Measurements from ENCODE around the gene MGAT4C. TPM values are rescaled to one million over a fixed set of nuclear protein-coding genes. Genes with fewer than 3 reads are reported as not detected.

The MGAT4C gene
- total and polyA plus RNA-seq, 11 donors = 0.13 to 15.5 (median 4.6) TPM

DNA sequence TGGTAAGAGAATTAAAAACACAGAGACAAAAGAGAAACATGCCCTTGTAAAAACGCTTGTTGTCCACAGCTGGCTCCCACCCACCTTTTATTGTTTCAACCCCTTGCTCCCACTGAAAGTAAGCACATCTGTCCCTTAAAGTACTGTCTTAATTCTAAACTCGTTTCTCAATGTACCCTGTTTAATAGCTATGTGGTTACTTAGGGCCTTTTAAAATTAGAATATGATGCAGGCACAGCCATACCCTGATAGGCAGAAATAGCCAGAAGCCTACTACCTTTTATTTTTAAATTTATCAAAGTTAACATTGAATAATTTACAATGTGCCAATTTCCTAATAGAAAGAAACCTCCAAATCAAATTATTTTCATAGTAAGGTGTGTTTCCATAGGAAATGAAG is 4.0 kb upstream of the MGAT4C start:
- intact Hi-C loops (cut with DNase I) = loop anchor here in 1 of 10 donors (10.0 kb wide), 1 partner anchor 665 kb away; no protein-coding TSS in a partner anchor
- TF ChIP-seq POLR2A (IDR thresholded peaks at IDR 0.05) (no peak), CTCF (IDR thresholded peaks at IDR 0.05) (no peak)
- no peak for DNase-seq
- Histone ChIP-seq H3K36me3 (no peaks in the 10 kb centered on the region), H3K27ac (no peak overlapping the region), H3K4me1 (peaks cover 0 to 8% (median 0%) of the 10 kb centered on the region in 12 donors), H3K4me3 (no peak overlapping the region), H3K27me3 (no peaks in the 10 kb centered on the region), H3K9me3 (no peaks in the 10 kb centered on the region)
- WGBS, 4 donors = 39 to 46% (median 43%) methylated on average over 2 of the region's 2 CpGs
- ATAC-seq = peak in 2 of 4 donors; percentile 43 to 59

DNA sequence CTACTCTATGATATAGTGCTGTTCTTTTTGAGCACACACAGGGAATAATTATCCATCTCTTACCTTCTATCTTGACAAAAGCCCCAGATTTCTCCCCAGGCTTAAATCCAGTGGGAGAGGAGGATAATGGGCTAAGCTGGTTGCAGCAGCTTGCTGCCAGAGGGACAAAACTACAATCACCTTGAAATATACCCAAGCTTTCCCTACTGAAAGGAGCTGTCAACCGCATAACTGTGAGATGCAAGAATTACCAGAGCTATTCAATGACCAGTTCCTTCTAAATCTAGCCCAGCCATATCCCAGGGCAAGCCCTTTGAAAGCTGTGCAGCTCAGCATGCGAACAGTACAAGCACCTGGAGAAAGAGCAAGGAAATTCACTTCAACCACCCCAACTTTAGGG is 943 bp upstream of the MGAT4C start:
- H3K4me3 ChIP-seq = peak overlapping the region in 1 of 12 donors; percentile 48
- DNase-seq (no peak), ATAC-seq (peak; percentile 58 to 91 (median 84))
- TF ChIP-seq CTCF (IDR thresholded peaks at IDR 0.05) = no peak
- no peak for TF ChIP-seq POLR2A (IDR thresholded peaks at IDR 0.05)
- 39 to 48% (median 43%) methylated on average over 2 of the region's 2 CpGs for WGBS, 4 donors
- no peaks in the 10 kb centered on the region for H3K27me3 ChIP-seq
- peak overlapping the region in 4 of 12 donors; percentile 6 to 41 (median 10) for H3K27ac ChIP-seq
- no peaks in the 10 kb centered on the region for H3K9me3 ChIP-seq
- intact Hi-C loops (cut with DNase I) = no loop called here
- H3K4me1 ChIP-seq = peaks cover 0 to 8% (median 0%) of the 10 kb centered on the region in 12 donors
- H3K36me3 ChIP-seq = no peaks in the 10 kb centered on the region

- peak in 2 of 4 donors; percentile 35 to 36 for ATAC-seq
- DNase-seq = no peak
- Histone ChIP-seq H3K9me3 (no peaks in the 10 kb centered on the region), H3K27me3 (no peaks in the 10 kb centered on the region), H3K4me3 (peak overlapping the region in 8 of 12 donors; percentile 7 to 48 (median 34)), H3K4me1 (no peaks in the 10 kb centered on the region), H3K27ac (peak overlapping the region in 1 of 12 donors; percentile 15), H3K36me3 (no peaks in the 10 kb centered on the region)
- WGBS, 4 donors = 32 to 38% (median 37%) methylated on average over 4 of the region's 4 CpGs
- intact Hi-C loops (cut with DNase I) = no loop called here
- no peak for TF ChIP-seq CTCF (IDR thresholded peaks at IDR 0.05)
- no peak for TF ChIP-seq POLR2A (IDR thresholded peaks at IDR 0.05)
These were observed 1.6 kb downstream of the MGAT4C start for GRCh38 chr12:86254399-86255107.

DNA sequence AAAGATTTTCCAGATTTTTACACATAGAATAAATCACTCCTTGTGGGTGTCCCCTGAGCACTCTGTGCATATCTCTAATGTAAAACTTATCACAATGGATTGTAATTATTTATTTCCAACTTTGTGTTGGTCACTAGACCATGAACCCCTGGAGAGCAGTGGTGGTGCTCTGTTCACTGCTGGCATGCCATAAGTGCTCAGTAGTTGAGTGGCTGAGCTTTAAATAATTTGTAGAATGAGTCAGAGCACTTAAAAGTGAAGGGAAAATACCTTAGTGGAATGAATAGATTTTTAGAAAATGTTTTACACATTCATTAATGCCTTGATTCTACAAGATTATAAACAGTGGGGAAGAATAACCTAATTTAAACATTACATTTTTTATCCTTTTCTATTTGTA is 6.3 kb downstream of the MGAT4C start:
- Histone ChIP-seq H3K27ac (peak overlapping the region in 3 of 12 donors; percentile 13 to 49 (median 40)), H3K9me3 (no peaks in the 10 kb centered on the region), H3K36me3 (no peaks in the 10 kb centered on the region), H3K27me3 (no peaks in the 10 kb centered on the region), H3K4me1 (no peaks in the 10 kb centered on the region), H3K4me3 (no peak overlapping the region)
- TF ChIP-seq CTCF (IDR thresholded peaks at IDR 0.05) (no peak), POLR2A (IDR thresholded peaks at IDR 0.05) (no peak)
- intact Hi-C loops (cut with DNase I) = no loop called here
- ATAC-seq = peak in 3 of 4 donors; percentile 76 to 85 (median 79)
- DNase-seq = peak in 1 of 5 donors; percentile 29
